CD4-positive, alpha-beta T cell treated with Interleukin-4 for 1 hour (primary cell): ENCODE results near the gene KIAA1755.
"Not testable (repeated sequence)": the region's sequence is repeated elsewhere in the genome, so short reads cannot be mapped to it uniquely, and the experiment has no call there.

Experiments used
- DNase-seq, 2 donors: peaks; one replicate each; pipeline ENCODE4 v3.0.0-alpha.2; 2020 to 2022

Gene KIAA1755

GRCh38 chr20:38260025-38260377, 534 bp downstream of the KIAA1755 start:
- no peak for DNase-seq

- DNase-seq = no peak
Measured at GRCh38 chr20:38258545-38259215, 1.9 kb downstream of the KIAA1755 start.

DNA sequence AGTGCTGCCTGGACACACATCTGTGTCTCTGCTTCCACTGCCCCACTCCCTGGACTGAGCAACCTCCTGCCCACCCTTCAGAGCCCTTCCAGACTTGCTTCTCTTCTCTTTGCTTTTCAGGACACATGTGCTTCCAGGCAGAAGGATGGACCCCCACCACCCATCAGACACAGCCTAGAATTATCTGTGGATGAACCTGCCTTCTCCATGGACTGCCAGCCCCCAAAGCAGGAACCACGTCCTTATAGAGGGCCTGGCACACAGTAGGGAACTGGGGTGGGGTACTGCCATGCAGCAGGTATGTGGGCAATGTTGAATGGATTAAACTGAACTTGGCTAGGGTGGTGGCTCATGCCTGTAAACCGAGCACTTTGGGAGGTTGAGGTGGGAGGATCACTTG, 3.6 kb downstream of the KIAA1755 start:
- DNase-seq = no peak

GRCh38 chr20:38256021-38256420, 4.5 kb downstream of the KIAA1755 start:
- no peak for DNase-seq

GRCh38 chr20:38255393-38255792, 5.1 kb downstream of the KIAA1755 start:
- DNase-seq = no peak

DNA sequence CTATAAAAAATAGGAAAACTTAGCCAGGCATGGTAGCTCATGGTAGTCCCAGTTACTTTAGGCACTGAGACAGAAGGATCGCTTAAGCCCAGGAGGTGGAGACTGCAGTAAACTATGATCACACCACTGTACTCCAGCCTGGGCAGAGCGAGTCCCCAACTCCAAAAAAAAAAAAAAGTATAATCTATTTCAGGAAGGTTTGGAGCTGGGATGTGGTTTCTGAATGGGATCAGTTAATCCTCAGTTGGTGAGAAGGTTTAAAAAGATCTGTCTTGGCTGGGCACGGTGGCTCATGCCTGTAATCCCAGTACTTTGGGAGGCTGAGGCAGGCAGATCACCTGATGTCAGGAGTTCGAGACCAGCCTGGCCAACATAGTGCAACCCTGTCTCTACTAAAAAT, 5.9 kb downstream of the KIAA1755 start:
- DNase-seq = not testable (repeated sequence)

DNA sequence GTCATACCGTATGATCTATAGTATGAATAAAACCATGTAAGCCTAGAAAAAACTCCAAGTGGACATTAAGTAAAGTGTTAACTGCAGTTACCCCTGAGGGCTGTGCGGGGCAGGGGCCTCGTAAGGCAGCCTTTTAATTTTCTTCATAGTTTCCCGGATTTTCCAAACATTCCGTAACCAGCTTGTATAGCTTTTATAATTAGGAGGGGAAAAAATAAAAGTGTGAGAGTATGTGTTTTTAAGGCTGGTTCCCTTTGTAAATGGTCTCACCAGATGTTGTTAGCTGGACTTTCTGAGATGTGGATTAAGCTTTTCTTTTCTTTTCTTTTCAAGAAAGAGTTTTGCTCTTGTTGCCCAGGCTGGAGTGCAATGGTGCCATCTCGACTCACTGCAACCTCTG, 7.0 kb downstream of the KIAA1755 start:
- no peak for DNase-seq

GRCh38 chr20:38252292-38253288, 7.9 kb downstream of the KIAA1755 start:
- DNase-seq = no peak

DNA sequence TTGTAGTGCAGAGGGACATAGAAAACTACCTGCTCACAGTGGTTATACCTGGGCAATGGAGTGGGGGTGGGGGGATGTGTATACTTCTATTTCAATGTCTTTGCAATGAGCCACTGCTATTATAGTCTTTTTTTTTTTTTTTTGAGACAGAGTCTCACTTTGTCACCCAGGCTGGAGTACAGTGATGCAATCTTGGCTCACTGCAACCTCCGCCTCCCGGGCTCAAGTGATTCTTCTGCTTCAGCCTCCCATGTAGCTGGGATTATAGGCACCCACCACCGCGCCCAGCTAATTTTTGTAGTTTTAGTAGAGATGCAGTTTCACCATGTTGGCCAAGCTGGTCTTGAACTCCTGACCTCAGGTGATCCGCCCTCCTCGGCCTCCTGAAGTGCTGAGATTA, 9.1 kb downstream of the KIAA1755 start:
- not testable (repeated sequence) for DNase-seq

DNA sequence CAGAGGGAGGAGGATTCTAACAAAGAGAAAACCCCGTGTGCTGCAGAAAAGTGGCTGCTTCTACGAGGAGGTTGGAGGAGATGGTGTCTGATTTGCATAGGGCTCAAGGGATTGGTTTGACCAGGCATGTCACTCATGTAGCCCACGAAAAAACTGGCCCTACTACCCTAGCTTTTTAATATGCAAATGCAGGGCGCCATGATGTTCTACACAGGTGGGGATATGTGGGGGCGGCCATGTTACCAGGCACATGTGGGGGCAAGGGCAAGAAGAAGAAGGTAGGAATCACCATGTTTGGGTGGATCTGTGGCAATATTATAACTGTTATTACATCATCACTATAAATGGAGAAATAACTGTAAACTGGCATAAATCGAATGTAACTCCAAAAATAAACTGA, 9.9 kb downstream of the KIAA1755 start:
- no peak for DNase-seq

DNA sequence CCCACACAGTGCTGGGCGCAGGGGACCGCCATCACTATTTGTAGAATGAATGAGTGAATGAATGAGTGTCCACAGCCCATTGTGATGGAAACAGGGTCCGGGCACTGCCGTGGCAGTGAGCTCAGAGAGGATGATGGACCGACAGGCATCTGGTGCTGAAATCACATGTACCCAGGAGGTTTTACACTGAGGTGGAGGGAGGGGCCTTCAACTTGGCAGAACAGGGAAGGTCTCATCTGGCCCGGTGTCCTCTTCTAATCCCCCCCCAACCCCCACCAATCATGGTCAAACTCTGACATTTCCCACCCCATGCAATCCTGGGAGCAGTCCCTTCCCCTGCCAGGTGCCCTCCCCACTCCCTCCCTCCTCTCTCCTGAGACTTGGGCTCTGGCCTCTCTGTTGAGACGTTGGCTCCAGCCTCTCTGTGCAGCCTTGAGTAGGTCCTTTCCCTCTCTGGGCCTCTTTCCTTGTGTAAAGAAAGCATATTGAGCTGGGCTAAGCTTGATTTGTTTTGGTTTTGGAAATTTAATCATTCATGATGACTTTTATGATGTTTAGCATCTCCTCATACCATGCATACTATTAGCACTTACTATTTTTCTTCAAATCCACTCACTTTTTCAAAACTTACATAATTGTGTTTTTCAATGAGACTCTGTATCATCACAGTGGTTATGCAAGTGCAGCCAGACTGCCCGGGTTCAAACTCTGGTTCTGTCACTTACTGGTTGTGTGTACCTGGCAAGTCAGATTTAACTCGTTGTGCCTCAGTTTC, 10.8 kb downstream of the KIAA1755 start:
- DNase-seq = no peak

- DNase-seq = no peak
Measured at GRCh38 chr20:38248133-38248532, 12.4 kb downstream of the KIAA1755 start.

GRCh38 chr20:38247725-38248124, 12.8 kb downstream of the KIAA1755 start:
- not testable (repeated sequence) for DNase-seq

GRCh38 chr20:38247166-38247509, 13.4 kb downstream of the KIAA1755 start:
- no peak for DNase-seq

GRCh38 chr20:38246357-38247165, 14.0 kb downstream of the KIAA1755 start:
- DNase-seq = no peak

GRCh38 chr20:38245753-38246152, 14.8 kb downstream of the KIAA1755 start:
- no peak for DNase-seq

DNA sequence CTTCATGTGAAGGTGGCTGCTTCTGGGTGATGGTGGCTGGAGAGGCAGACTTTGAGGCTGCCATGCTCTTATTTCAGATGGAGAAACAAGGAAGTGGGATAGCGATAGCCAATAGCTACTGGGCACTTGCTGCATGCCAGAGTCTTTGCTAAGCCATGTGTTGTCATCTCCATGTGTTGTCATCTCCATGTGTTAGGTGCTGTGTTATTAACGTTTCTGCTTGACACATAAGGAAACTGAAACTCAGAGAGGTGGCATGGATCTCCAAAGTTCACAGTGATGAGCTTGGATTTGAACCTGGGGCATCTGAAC, 16.9 kb downstream of the KIAA1755 start:
- no peak for DNase-seq

DNA sequence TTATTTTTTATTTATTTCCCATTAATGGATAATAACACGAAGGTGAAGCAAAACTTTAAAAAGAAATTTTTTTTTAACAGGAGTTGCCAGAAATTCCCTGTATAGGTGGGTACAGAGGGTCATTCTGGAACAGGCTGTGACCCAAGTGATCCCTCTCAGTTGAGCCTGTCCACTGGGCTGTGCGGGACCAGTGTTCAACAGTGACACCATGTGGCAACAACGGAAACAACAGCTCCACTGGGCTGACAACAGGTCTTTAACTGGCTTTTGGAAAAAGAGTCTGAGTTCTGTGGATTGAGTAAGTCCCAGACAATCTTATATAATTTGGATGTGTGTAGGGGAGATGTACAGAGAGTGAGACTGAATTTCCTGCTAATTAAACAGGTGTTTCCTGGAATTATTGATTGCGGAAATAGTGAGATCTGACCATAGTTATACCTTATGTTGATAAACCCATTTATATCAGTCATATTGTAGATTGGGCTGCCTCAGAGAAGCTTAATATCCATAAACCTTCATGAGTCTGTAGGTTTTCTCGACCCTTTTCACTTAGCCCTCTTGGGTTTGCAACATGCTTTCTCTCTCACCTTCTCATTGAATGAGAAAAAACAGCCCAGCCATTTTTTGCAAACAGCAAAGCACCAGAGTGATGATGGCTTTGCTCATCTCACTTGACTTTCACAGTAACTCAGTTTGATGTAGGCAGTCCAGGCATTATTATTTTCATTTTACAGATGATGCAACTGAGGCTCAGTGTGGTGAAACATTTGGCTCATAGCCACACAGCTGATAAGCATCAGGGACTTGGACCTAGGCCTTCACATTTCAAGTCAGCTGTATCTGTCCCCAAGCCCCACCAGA, 17.5 kb downstream of the KIAA1755 start:
- DNase-seq = no peak

DNA sequence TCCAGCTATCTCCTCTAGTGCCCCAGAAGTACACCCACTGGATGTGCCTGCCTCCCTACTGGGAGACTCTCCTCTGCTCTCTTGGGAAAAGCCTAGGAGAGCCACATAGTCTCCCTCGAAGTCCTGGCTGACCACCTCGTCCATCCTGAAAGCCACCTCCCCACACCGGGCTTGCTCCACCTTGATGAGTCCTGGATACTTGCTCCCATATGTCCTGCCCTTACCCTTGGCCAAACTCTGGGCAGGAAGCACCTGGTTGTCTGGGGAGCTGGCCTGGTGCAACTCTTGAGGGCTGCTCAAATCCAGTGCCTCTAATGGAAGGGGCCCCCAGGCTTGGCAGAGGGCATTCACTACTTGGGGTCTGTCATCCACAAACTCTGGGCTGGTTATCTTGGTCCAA, 19.3 kb downstream of the KIAA1755 start:
- no peak for DNase-seq

- DNase-seq = no peak
Measured at GRCh38 chr20:38239441-38239840, 21.1 kb downstream of the KIAA1755 start.

- DNase-seq = no peak
Measured at GRCh38 chr20:38238829-38239228, 21.7 kb downstream of the KIAA1755 start.

DNA sequence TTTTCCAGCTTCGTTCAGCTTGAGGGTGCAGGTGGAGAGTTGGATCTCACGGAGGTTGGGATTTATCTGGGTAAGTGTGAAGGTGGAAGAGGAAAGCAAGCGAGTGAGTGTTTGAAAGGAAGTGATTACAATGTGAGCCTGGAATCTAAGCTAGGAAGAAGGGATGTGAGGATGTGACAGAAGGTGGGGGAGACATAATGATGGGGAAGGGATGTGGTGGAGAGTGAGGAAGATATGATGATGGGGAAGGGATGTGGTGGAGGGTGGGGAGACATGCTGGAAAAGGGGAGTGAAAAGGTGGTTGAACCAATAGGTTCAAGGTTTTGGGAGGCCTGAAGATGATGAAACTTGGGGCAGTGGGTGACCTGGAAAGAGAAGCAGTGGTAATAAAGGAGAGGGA, 23.2 kb downstream of the KIAA1755 start:
- no peak for DNase-seq
